LHCN-M2 (cell line): ENCODE measurements around the gene FERMT3. TPM values are rescaled to one million over a fixed set of nuclear protein-coding genes. Genes with fewer than 3 reads are reported as not detected.
A peak's percentile ranks its signal among the peaks of the same experiment; 100 is the strongest.

ENCODE experiments used
- DNase-seq: peaks from one replicate; pipeline ENCODE4 v3.0.0-alpha.2; 2012; ENCODE audit warnings: low read depth
- total RNA-seq: library from RNA; depleted of rRNA; stranded (reverse); fragments of >200 nt; gene quantifications from 2 replicates; pipeline ENCODE4 v1.2.3, GENCODE V29; 2014; rRNA removed

Gene FERMT3
- total RNA-seq, 1 experiment from 2014 or later = 18.4 TPM

GRCh38 chr11:64262271-64263002 is 55.9 kb downstream of the FERMT3 start:
- no peak for DNase-seq

GRCh38 chr11:64263021-64263946 is 56.8 kb downstream of the FERMT3 start:
- DNase-seq = peak; percentile 54

- DNase-seq = no peak
Measured at GRCh38 chr11:64263947-64264317, 57.4 kb downstream of the FERMT3 start.

- DNase-seq = no peak
Measured at GRCh38 chr11:64264371-64264852, 57.9 kb downstream of the FERMT3 start.

GRCh38 chr11:64265176-64266160 is 58.9 kb downstream of the FERMT3 start:
- DNase-seq = no peak

GRCh38 chr11:64266339-64266738 is 59.8 kb downstream of the FERMT3 start:
- peak; percentile 43 for DNase-seq

- peak; percentile 17 for DNase-seq
Measured at GRCh38 chr11:64267207-64267945, 60.9 kb downstream of the FERMT3 start.

GRCh38 chr11:64268025-64268892 is 61.7 kb downstream of the FERMT3 start:
- DNase-seq = peak; percentile 30

- DNase-seq = peak; percentile 59
Measured at GRCh38 chr11:64268893-64269539, 62.5 kb downstream of the FERMT3 start.

- peak; percentile 100 for DNase-seq
Measured at GRCh38 chr11:64269540-64270220, 63.2 kb downstream of the FERMT3 start.

Other genes with a start within 250 kb of the FERMT3 start
- 611 and 814 TPM in 2 replicates for gene COX8A, start 232.1 kb upstream of the FERMT3 start, total RNA-seq
- 47.8 and 62.5 TPM in 2 replicates for gene OTUB1, start 220.3 kb upstream of the FERMT3 start, total RNA-seq
- gene FLRT1, start 170.8 kb upstream of the FERMT3 start, total RNA-seq = not detected in 2 replicates
- gene MACROD1, start 40.6 kb upstream of the FERMT3 start, total RNA-seq = 38.0 and 40.8 TPM in 2 replicates
- 237 and 248 TPM in 2 replicates for gene STIP1, start 20.6 kb upstream of the FERMT3 start, total RNA-seq
- 65.0 and 72.5 TPM in 2 replicates for gene TRPT1, start 19.5 kb downstream of the FERMT3 start, total RNA-seq
- gene NUDT22, start 19.6 kb downstream of the FERMT3 start, total RNA-seq = 89.8 and 101 TPM in 2 replicates
- 4.4 and 8.3 TPM in 2 replicates for gene DNAJC4, start 23.8 kb downstream of the FERMT3 start, total RNA-seq
- 50.2 and 56.9 TPM in 2 replicates for gene VEGFB, start 27.9 kb downstream of the FERMT3 start, total RNA-seq
- gene FKBP2, start 34.4 kb downstream of the FERMT3 start, total RNA-seq = 77.7 and 80.8 TPM in 2 replicates
- gene PPP1R14B, start 40.2 kb downstream of the FERMT3 start, total RNA-seq = 696 and 750 TPM in 2 replicates
- gene PLCB3, start 44.8 kb downstream of the FERMT3 start, total RNA-seq = 92.5 and 100 TPM in 2 replicates
- gene BAD, start 77.9 kb downstream of the FERMT3 start, total RNA-seq = 92.3 and 92.4 TPM in 2 replicates
- gene GPR137, start 79.1 kb downstream of the FERMT3 start, total RNA-seq = 24.9 and 26.8 TPM in 2 replicates
- gene KCNK4, start 84.6 kb downstream of the FERMT3 start, total RNA-seq = not detected in 2 replicates
- 0.29 TPM in 1 of 2 replicates, not detected in the other for gene CATSPERZ, start 93.6 kb downstream of the FERMT3 start, total RNA-seq
- 58.2 and 59.8 TPM in 2 replicates for gene ESRRA, start 98.8 kb downstream of the FERMT3 start, total RNA-seq
- 261 and 366 TPM in 2 replicates for gene TRMT112, start 110.8 kb downstream of the FERMT3 start, total RNA-seq
- 215 and 240 TPM in 2 replicates for gene PRDX5, start 111.4 kb downstream of the FERMT3 start, total RNA-seq
- gene CCDC88B, start 133.5 kb downstream of the FERMT3 start, total RNA-seq = 0.63 and 0.71 TPM in 2 replicates
- gene RPS6KA4, start 152.4 kb downstream of the FERMT3 start, total RNA-seq = 56.2 and 64.1 TPM in 2 replicates